NCI-H2196 (cell line): ENCODE measurements around the gene SPOCK3.
"Not testable (repeated sequence)": the region's sequence is repeated elsewhere in the genome, so short reads cannot be mapped to it uniquely, and the experiment has no call there.

Experiments used
- DNase-seq: peaks from one replicate; lab custom pipeline; 2025; ENCODE audit not compliant: unreplicated experiment; lab: John Stamatoyannopoulos, UW

Gene SPOCK3

GRCh38 chr4:166968219-166968618 lies 266.1 kb downstream of the SPOCK3 start:
- not testable (repeated sequence) for DNase-seq

GRCh38 chr4:166965562-166965961 lies 268.7 kb downstream of the SPOCK3 start:
- no peak for DNase-seq

GRCh38 chr4:166957451-166957850 lies 276.8 kb downstream of the SPOCK3 start:
- DNase-seq, result no peak

GRCh38 chr4:166956484-166956883 lies 277.8 kb downstream of the SPOCK3 start:
- DNase-seq, result no peak

GRCh38 chr4:166941629-166942028 lies 292.7 kb downstream of the SPOCK3 start:
- no peak for DNase-seq

- no peak for DNase-seq
Measured at GRCh38 chr4:166930464-166930863, 303.8 kb downstream of the SPOCK3 start.

GRCh38 chr4:166924424-166924823 lies 309.9 kb downstream of the SPOCK3 start:
- DNase-seq, result no peak

GRCh38 chr4:166913926-166914325 lies 320.4 kb downstream of the SPOCK3 start:
- DNase-seq, result no peak

- DNase-seq, result no peak
Measured at GRCh38 chr4:166903408-166903807, 330.9 kb downstream of the SPOCK3 start.

- DNase-seq, result no peak
Measured at GRCh38 chr4:166902941-166903340, 331.4 kb downstream of the SPOCK3 start.

GRCh38 chr4:166896254-166896653 lies 338.0 kb downstream of the SPOCK3 start:
- no peak for DNase-seq

GRCh38 chr4:166895771-166896170 lies 338.5 kb downstream of the SPOCK3 start:
- DNase-seq, result no peak

- no peak for DNase-seq
Measured at GRCh38 chr4:166887457-166887856, 346.8 kb downstream of the SPOCK3 start.

GRCh38 chr4:166886718-166887117 lies 347.6 kb downstream of the SPOCK3 start:
- no peak for DNase-seq

- no peak for DNase-seq
Measured at GRCh38 chr4:166882221-166882620, 352.1 kb downstream of the SPOCK3 start.

GRCh38 chr4:166875821-166876220 lies 358.5 kb downstream of the SPOCK3 start:
- DNase-seq, result no peak

- no peak for DNase-seq
Measured at GRCh38 chr4:166862032-166862431, 372.3 kb downstream of the SPOCK3 start.

GRCh38 chr4:166850398-166850797 lies 383.9 kb downstream of the SPOCK3 start:
- DNase-seq, result not testable (repeated sequence)

- no peak for DNase-seq
Measured at GRCh38 chr4:166846939-166847338, 387.4 kb downstream of the SPOCK3 start.

- DNase-seq, result no peak
Measured at GRCh38 chr4:166842795-166843261, 391.5 kb downstream of the SPOCK3 start.

GRCh38 chr4:166839615-166840251 lies 394.6 kb downstream of the SPOCK3 start:
- DNase-seq, result no peak

GRCh38 chr4:166838975-166839614 lies 395.2 kb downstream of the SPOCK3 start:
- DNase-seq, result no peak

GRCh38 chr4:166836865-166837264 lies 397.4 kb downstream of the SPOCK3 start:
- DNase-seq, result no peak
